HAP-1 (cell line): ENCODE results near the gene FRRS1.
"Not testable (repeated sequence)": the region's sequence is repeated elsewhere in the genome, so short reads cannot be mapped to it uniquely, and the experiment has no call there.

Experiments used
- DNase-seq, 2 experiments: peaks; one replicate each; pipeline ENCODE4 v3.0.0-alpha.2; 2016 to 2020; ENCODE audit warnings: low spot score in 2 of 2
- H3K27me3 ChIP-seq: fragments of 250-450 bp; sonication (Bioruptor Pico); 2 replicates; pipeline ENCODE4 v1.5.1; 2020; ENCODE audit warnings: low read depth, mild to moderate bottlenecking, moderate library complexity
- H3K36me3 ChIP-seq: fragments of 250-450 bp; sonication (Bioruptor Pico); replicated peaks from 2 replicates; pipeline ENCODE4 v1.5.1; 2020; ENCODE audit warnings: mild to moderate bottlenecking
- H3K4me1 ChIP-seq: fragments of 250-450 bp; sonication (Bioruptor Pico); 2 replicates; pipeline ENCODE4 v1.5.1; 2020; ENCODE audit warnings: mild to moderate bottlenecking
- H3K4me3 ChIP-seq: fragments of 250-450 bp; sonication (Bioruptor Pico); 2 replicates; pipeline ENCODE4 v1.5.1; 2020; ENCODE audit warnings: mild to moderate bottlenecking, moderate library complexity
- H3K9me3 ChIP-seq: fragments of 250-450 bp; sonication (Bioruptor Pico); 2 replicates; pipeline ENCODE4 v1.5.1; 2020; ENCODE audit warnings: mild to moderate bottlenecking, moderate library complexity
- in situ Hi-C: fragments of 300-500 bp; cut with MboI; formaldehyde crosslinking; loops from 3 replicates; pipeline ENCODE4 v1.14.3; 2020; ENCODE audit warnings: low sequenced_read_pairs, inconsistent platforms, mixed read lengths

Gene FRRS1

DNA sequence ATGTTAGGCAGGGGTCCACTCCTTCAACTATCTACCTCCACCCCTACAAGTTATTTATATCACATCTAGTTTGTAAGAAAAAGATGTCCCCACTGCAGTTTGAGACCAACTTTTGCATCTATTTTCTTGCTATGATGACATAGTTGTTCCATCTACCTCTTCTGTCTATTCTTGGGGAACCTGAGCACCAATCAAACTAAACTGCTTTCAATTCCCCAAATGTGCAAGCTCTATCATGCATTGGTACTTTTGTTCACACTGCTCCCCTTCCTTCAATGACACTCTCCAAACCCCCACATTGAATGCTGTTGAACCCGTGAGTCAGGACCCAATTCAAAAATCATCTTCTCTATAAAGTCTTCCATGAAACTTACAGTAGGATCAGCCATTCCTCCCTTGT is 16.0 kb upstream of the FRRS1 start:
- in situ Hi-C loops = no loop called here
- Histone ChIP-seq H3K9me3 (no peaks in the 10 kb centered on the region), H3K4me1 (no peaks in the 10 kb centered on the region), H3K27me3 (no peaks in the 10 kb centered on the region), H3K4me3 (no peak overlapping the region), H3K36me3 (no peaks in the 10 kb centered on the region)
- DNase-seq = no peak

DNA sequence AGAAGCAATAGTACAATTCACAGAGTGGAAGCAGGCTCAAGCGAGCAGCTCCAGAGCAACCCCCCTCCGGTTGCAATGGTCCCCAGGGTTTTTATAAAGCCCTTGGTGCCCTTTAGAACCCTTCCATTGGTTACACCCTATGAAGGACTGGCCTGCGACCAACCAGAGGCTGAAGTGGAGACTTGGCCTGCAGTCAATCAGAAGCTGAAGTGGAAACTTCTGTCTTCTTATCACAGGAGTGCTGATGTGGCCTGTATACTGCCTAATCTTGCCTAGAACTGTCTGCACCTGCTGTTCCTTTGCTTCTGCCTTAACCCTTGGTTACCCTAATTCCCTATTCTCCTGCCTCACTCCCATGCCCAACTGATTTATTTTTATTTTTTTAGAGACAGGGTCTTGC is 15.4 kb upstream of the FRRS1 start:
- H3K4me1 ChIP-seq = no peaks in the 10 kb centered on the region
- H3K4me3 ChIP-seq = no peak overlapping the region
- H3K27me3 ChIP-seq = no peaks in the 10 kb centered on the region
- no peak for DNase-seq
- in situ Hi-C loops = no loop called here
- H3K36me3 ChIP-seq = no peaks in the 10 kb centered on the region
- H3K9me3 ChIP-seq = no peaks in the 10 kb centered on the region

GRCh38 chr1:99777752-99778151 is 11.3 kb upstream of the FRRS1 start:
- in situ Hi-C loops = no loop called here
- no peaks in the 10 kb centered on the region for H3K36me3 ChIP-seq
- no peak overlapping the region for H3K4me3 ChIP-seq
- H3K27me3 ChIP-seq = no peaks in the 10 kb centered on the region
- no peaks in the 10 kb centered on the region for H3K9me3 ChIP-seq
- no peak for DNase-seq
- H3K4me1 ChIP-seq = no peaks in the 10 kb centered on the region

DNA sequence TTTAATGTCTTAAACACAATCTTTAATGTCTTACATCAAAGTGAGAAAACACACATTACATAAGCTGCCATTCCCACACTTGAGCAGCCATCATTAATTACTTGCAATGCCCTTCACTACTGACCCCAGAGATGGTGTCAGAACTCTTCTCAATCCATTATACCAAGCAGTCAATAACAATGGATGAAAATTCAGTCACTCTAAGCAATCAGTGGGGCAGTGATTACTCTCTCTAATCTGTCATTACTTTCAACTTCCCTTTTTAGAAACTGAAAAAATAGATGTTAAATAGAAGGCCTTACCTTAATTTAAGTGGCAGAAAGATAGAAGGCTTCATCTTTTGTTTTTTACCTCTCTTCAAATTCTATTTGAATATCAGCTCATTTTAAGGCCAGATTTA is 9.7 kb upstream of the FRRS1 start:
- in situ Hi-C loops = no loop called here
- H3K27me3 ChIP-seq = no peaks in the 10 kb centered on the region
- H3K9me3 ChIP-seq = no peaks in the 10 kb centered on the region
- DNase-seq = no peak
- H3K36me3 ChIP-seq = no peaks in the 10 kb centered on the region
- no peak overlapping the region for H3K4me3 ChIP-seq
- no peaks in the 10 kb centered on the region for H3K4me1 ChIP-seq

DNA sequence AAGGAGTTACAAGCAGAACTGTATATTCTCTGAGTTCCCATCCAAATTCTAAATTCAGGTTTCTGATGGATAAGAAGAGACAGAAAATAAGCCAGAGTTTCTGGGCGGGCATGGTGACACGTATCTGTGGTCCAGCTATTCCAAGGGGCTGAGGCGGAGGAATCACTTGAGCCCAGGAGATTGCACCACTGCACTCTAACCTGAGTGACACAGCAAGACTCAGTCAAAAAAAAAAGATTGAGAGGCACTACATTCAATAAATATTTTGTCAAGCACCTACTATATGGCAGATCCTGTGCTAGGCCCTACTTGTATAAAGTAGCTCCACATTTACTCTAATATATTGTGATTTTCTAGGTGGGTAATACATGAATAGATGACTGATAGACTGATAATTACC is 6.4 kb upstream of the FRRS1 start:
- no peak for DNase-seq

GRCh38 chr1:99771513-99771918 is 5.1 kb upstream of the FRRS1 start:
- H3K4me3 ChIP-seq = no peak overlapping the region
- no peaks in the 10 kb centered on the region for H3K9me3 ChIP-seq
- no peak for DNase-seq
- no peaks in the 10 kb centered on the region for H3K27me3 ChIP-seq
- no peaks in the 10 kb centered on the region for H3K36me3 ChIP-seq
- in situ Hi-C loops = no loop called here
- H3K4me1 ChIP-seq = peaks cover 17% of the 10 kb centered on the region

More for the DNA sequence above, 6.4 kb upstream of the FRRS1 start:
- H3K36me3 ChIP-seq = no peaks in the 10 kb centered on the region
- in situ Hi-C loops = no loop called here
- no peak overlapping the region for H3K4me3 ChIP-seq
- no peaks in the 10 kb centered on the region for H3K27me3 ChIP-seq
- peaks cover 9% of the 10 kb centered on the region for H3K4me1 ChIP-seq
- no peaks in the 10 kb centered on the region for H3K9me3 ChIP-seq

DNA sequence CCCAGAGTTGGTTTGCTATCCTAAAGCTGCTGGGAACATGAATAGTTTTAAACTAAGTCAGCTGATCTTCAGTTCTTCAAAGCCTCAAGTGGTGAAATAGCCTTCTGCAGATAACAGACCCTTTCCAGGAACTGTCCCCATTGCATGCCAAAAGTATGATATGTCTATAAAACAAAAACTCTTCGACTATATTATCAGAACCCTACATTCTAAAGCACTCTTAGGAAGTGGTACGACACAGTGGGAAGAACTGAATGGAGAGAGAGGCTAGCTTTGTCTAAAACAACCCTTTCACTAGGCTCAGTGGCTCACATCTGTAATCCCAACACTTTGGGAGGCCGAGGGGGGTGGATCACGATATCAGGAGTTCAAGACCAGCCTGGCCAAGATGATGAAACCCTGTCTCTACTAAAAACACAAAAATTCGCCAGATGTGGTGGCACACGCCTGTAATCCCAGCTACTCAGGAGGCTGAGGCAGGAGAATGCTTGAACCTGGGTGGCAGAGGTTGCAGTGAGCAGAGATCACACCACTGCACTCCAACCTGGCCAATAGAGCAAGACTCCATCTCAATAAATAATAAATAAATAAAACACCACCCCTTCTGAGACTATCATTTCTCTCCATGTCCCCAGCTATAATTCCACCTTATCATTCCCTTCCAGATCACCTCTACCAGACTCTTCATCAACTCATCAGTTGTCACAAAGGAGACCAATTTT is 2.2 kb upstream of the FRRS1 start:
- in situ Hi-C loops = no loop called here

GRCh38 chr1:99768104-99768503 is 1.7 kb upstream of the FRRS1 start:
- Histone ChIP-seq H3K4me1 (peaks cover 31% of the 10 kb centered on the region), H3K4me3 (peak overlapping the region; percentile 32; the same call in 1 of the 2 replicates), H3K36me3 (no peaks in the 10 kb centered on the region), H3K27me3 (no peaks in the 10 kb centered on the region), H3K9me3 (no peaks in the 10 kb centered on the region)
- in situ Hi-C loops = no loop called here
- peak; percentile 59 to 95 for DNase-seq

More for the DNA sequence above, 2.2 kb upstream of the FRRS1 start:
- no peak overlapping the region for H3K4me3 ChIP-seq
- peak in 1 of 2 experiments; percentile 16 for DNase-seq
- no peaks in the 10 kb centered on the region for H3K36me3 ChIP-seq
- peaks cover 31% of the 10 kb centered on the region for H3K4me1 ChIP-seq
- no peaks in the 10 kb centered on the region for H3K27me3 ChIP-seq
- no peaks in the 10 kb centered on the region for H3K9me3 ChIP-seq

DNA sequence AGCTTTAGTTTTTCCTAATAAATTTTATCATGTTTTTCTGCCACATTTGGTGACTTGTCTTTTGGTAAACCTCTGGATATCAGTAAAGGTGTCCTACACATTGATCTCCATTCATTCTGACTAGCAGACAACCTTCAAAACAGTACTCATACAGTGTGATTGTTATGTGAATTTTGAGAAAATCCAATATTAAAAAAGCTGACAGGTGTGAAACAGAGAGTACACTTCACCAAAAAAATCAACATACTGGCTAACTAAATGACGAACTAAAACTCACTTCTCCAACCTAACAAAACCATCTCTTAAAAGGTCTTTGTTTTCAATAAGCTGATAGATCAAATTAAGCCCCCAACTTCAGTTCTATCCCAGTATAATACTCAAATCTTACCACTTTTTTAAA is 1.5 kb downstream of the FRRS1 start:
- no peak overlapping the region for H3K4me3 ChIP-seq
- in situ Hi-C loops = no loop called here

GRCh38 chr1:99764439-99764838 is 2.0 kb downstream of the FRRS1 start:
- in situ Hi-C loops = no loop called here

More for the DNA sequence above, 1.5 kb downstream of the FRRS1 start:
- no peaks in the 10 kb centered on the region for H3K27me3 ChIP-seq
- DNase-seq = no peak
- no peaks in the 10 kb centered on the region for H3K9me3 ChIP-seq
- H3K36me3 ChIP-seq = no peaks in the 10 kb centered on the region
- peaks cover 34% of the 10 kb centered on the region for H3K4me1 ChIP-seq

GRCh38 chr1:99763956-99764355 is 2.5 kb downstream of the FRRS1 start:
- in situ Hi-C loops = no loop called here
- Histone ChIP-seq H3K36me3 (no peaks in the 10 kb centered on the region), H3K4me1 (peaks cover 32% of the 10 kb centered on the region), H3K27me3 (no peaks in the 10 kb centered on the region), H3K4me3 (no peak overlapping the region), H3K9me3 (no peaks in the 10 kb centered on the region)
- DNase-seq = no peak

More at GRCh38 chr1:99764439-99764838, 2.0 kb downstream of the FRRS1 start:
- H3K36me3 ChIP-seq = no peaks in the 10 kb centered on the region
- H3K4me3 ChIP-seq = no peak overlapping the region
- peaks cover 34% of the 10 kb centered on the region for H3K4me1 ChIP-seq
- DNase-seq = no peak
- no peaks in the 10 kb centered on the region for H3K9me3 ChIP-seq
- H3K27me3 ChIP-seq = no peaks in the 10 kb centered on the region

- Histone ChIP-seq H3K4me3 (no peak overlapping the region), H3K4me1 (peaks cover 26% of the 10 kb centered on the region), H3K9me3 (no peaks in the 10 kb centered on the region), H3K36me3 (no peaks in the 10 kb centered on the region), H3K27me3 (no peaks in the 10 kb centered on the region)
- in situ Hi-C loops = no loop called here
- no peak for DNase-seq
These were observed 4.7 kb downstream of the FRRS1 start for GRCh38 chr1:99761774-99762173.

DNA sequence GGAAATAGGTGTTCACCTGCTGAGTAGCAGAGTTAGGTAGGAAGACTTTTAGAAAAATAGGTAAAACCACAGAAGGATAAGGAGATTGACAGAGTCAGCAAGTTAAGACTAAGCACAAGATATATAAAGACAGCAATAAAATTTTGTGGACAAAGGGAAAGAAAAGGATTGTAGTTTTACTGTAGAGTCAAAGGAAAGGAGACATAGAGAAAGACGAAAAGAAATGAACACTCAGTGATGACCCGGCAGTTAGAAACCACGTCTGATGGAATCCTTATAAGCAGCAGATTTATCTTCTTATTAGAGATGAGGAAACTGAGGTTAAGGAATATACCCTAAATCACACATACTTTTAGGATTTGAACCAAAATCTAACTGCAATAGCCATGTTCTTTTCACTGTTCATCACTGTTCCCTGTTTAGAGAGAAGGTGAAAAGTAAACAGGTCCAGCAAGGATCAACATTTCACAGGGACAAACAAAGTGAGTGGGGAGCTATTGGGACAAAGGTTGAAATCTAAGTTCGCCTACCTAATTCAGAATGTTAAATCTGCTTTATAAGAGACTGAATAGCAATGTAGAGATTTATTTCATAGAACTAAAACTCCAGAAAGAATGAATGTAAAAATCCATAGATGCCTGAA is 6.8 kb downstream of the FRRS1 start:
- H3K27me3 ChIP-seq = no peaks in the 10 kb centered on the region
- no peak overlapping the region for H3K4me3 ChIP-seq
- in situ Hi-C loops = no loop called here
- DNase-seq = no peak
- peaks cover 21% of the 10 kb centered on the region for H3K4me1 ChIP-seq
- H3K36me3 ChIP-seq = no peaks in the 10 kb centered on the region
- no peaks in the 10 kb centered on the region for H3K9me3 ChIP-seq

- H3K4me3 ChIP-seq, H3K9me3 ChIP-seq, DNase-seq, H3K36me3 ChIP-seq, in situ Hi-C loops, H3K27me3 ChIP-seq: not testable (repeated sequence)
- peaks cover 14% of the 10 kb centered on the region for H3K4me1 ChIP-seq
These were observed 7.5 kb downstream of the FRRS1 start for GRCh38 chr1:99758686-99759517.
